Measurements from ENCODE around the gene PHF19. TPM values are rescaled to one million over a fixed set of nuclear protein-coding genes. Genes with fewer than 3 reads are reported as not detected.

Gene PHF19
- total RNA-seq, 2 experiments from 2014 or later, result 60.3 to 63.0 TPM

GRCh38 chr9:120867676-120868338 lies 9.2 kb downstream of the PHF19 start:
- peaks cover 19% of the 10 kb centered on the region for H3K4me1 Mint-ChIP-seq (ENCODE audit: low read depth)
- H3K27ac Mint-ChIP-seq, result peak overlapping the region; percentile 92
- TF ChIP-seq CTCF (IDR thresholded peaks at IDR 0.05), result no peak
- H3K4me3 Mint-ChIP-seq, result peak overlapping the region; percentile 64
- DNase-seq (no peak), ATAC-seq (ENCODE audit: poor library complexity) (no peak)
- intact Hi-C loops (cut with DNase I, micrococcal nuclease), result loop anchor here (1.0 to 5.0 kb wide), 6 partner anchors 22 to 204 kb away; partner anchors contain the start of genes CNTRL (in 1 of the 2), MEGF9 (in 1 of the 2) and PSMD5 (in 1 of the 2)
- no peaks in the 10 kb centered on the region for H3K27me3 Mint-ChIP-seq
- Histone ChIP-seq H3K4me3 (ENCODE audit: low read length) (peak overlapping the region; percentile 46), H3K27ac (ENCODE audit: low read depth in 1 of 2, low read length in 2 of 2) (peak overlapping the region; percentile 67 to 72), H3K36me3 (ENCODE audit: insufficient read depth, low read length) (peaks cover 67% of the 10 kb centered on the region), H3K4me1 (ENCODE audit: insufficient read depth, low read length) (peaks cover 32% of the 10 kb centered on the region), H3K9me3 (ENCODE audit: control insufficient read depth in 1 of 2, insufficient read depth in 1 of 2, low read length in 2 of 2) (no peaks in the 10 kb centered on the region), H3K27me3 (ENCODE audit: control insufficient read depth in 1 of 2, insufficient read depth in 2 of 2, low read length in 2 of 2) (no peaks in the 10 kb centered on the region)
- peaks cover 63% of the 10 kb centered on the region for H3K36me3 Mint-ChIP-seq (ENCODE audit: low read depth)
- ChIA-PET CTCF (interaction anchor here (0.7 to 4.2 kb wide), 14 partner anchors 10 to 192 kb away, joined by 3 to 35 read pairs (median 5); partner anchors contain the start of genes FBXW2 and PHF19), POLR2A (interaction anchor here (0.8 to 4.7 kb wide), 18 partner anchors 10 to 332 kb away, joined by 3 to 89 read pairs (median 8); partner anchors contain the start of genes FBXW2, PHF19, PSMD5 and TRAF1)
- H3K9me3 Mint-ChIP-seq, result no peaks in the 10 kb centered on the region

- ChIA-PET POLR2A (interaction anchor here (3.6 to 4.7 kb wide), 3 partner anchors 20 to 70 kb away, joined by 24 to 68 read pairs (median 33); no protein-coding TSS in a partner anchor), CTCF (interaction anchor here (0.8 to 1.7 kb wide), 2 partner anchors 20 to 49 kb away, joined by 3 read pairs; no protein-coding TSS in a partner anchor)
- Histone ChIP-seq H3K4me1 (ENCODE audit: insufficient read depth, low read length) (peaks cover 24% of the 10 kb centered on the region), H3K27ac (ENCODE audit: low read depth in 1 of 2, low read length in 2 of 2) (no peak overlapping the region), H3K9me3 (ENCODE audit: control insufficient read depth in 1 of 2, insufficient read depth in 1 of 2, low read length in 2 of 2) (no peaks in the 10 kb centered on the region), H3K4me3 (ENCODE audit: low read length) (no peak overlapping the region), H3K36me3 (ENCODE audit: insufficient read depth, low read length) (peaks cover 72% of the 10 kb centered on the region), H3K27me3 (ENCODE audit: control insufficient read depth in 1 of 2, insufficient read depth in 2 of 2, low read length in 2 of 2) (no peaks in the 10 kb centered on the region)
- no peak for DNase-seq
- Mint-ChIP-seq H3K36me3 (ENCODE audit: low read depth) (peaks cover 63% of the 10 kb centered on the region), H3K27ac (no peak overlapping the region), H3K4me1 (ENCODE audit: low read depth) (peaks cover 11% of the 10 kb centered on the region), H3K27me3 (no peaks in the 10 kb centered on the region), H3K9me3 (no peaks in the 10 kb centered on the region), H3K4me3 (no peak overlapping the region)
- no peak for TF ChIP-seq CTCF (IDR thresholded peaks at IDR 0.05)
- ATAC-seq (ENCODE audit: poor library complexity), result no peak
- intact Hi-C loops (cut with DNase I, micrococcal nuclease), result loop anchor here in 1 of 2 experiments (2.0 to 5.0 kb wide), 3 partner anchors 24 to 206 kb away; partner anchors contain the start of genes CNTRL and PSMD5
These were observed 10.3 kb downstream of the PHF19 start for GRCh38 chr9:120866651-120867050.

- peaks cover 63% of the 10 kb centered on the region for H3K36me3 Mint-ChIP-seq (ENCODE audit: low read depth)
- peak overlapping the region; percentile 58 for H3K27ac Mint-ChIP-seq
- ChIA-PET POLR2A (no interaction called here), CTCF (no interaction called here)
- Histone ChIP-seq H3K27ac (ENCODE audit: low read depth in 1 of 2, low read length in 2 of 2) (no peak overlapping the region), H3K9me3 (ENCODE audit: control insufficient read depth in 1 of 2, insufficient read depth in 1 of 2, low read length in 2 of 2) (no peaks in the 10 kb centered on the region), H3K4me3 (ENCODE audit: low read length) (no peak overlapping the region), H3K4me1 (ENCODE audit: insufficient read depth, low read length) (peaks cover 24% of the 10 kb centered on the region), H3K27me3 (ENCODE audit: control insufficient read depth in 1 of 2, insufficient read depth in 2 of 2, low read length in 2 of 2) (no peaks in the 10 kb centered on the region), H3K36me3 (ENCODE audit: insufficient read depth, low read length) (peaks cover 80% of the 10 kb centered on the region)
- DNase-seq, result no peak
- H3K9me3 Mint-ChIP-seq, result no peaks in the 10 kb centered on the region
- H3K27me3 Mint-ChIP-seq, result no peaks in the 10 kb centered on the region
- no peak for TF ChIP-seq CTCF (IDR thresholded peaks at IDR 0.05)
- H3K4me1 Mint-ChIP-seq (ENCODE audit: low read depth), result peaks cover 11% of the 10 kb centered on the region
- no peak overlapping the region for H3K4me3 Mint-ChIP-seq
- no peak for ATAC-seq (ENCODE audit: poor library complexity)
- intact Hi-C loops (cut with DNase I, micrococcal nuclease), result loop anchor here in 1 of 2 experiments (2.0 to 5.0 kb wide), 3 partner anchors 23 to 206 kb away; partner anchors contain the start of genes CNTRL and PSMD5
These were observed 11.2 kb downstream of the PHF19 start for GRCh38 chr9:120865809-120866208.

Data from CD4-positive, alpha-beta T cell (primary cell).